ENCODE data around the gene ZNF805.

- no peak for TF ChIP-seq CTCF (IDR thresholded peaks at IDR 0.05)
- TF ChIP-seq POLR2AphosphoS5 (IDR thresholded peaks at IDR 0.05) = no peak
Observed at GRCh38 chr19:57192993-57193392, 47.4 kb upstream of the ZNF805 start.
